ENCODE measurements around the gene SYNE4. TPM values are rescaled to one million over a fixed set of nuclear protein-coding genes. Genes with fewer than 3 reads are reported as not detected.

Gene SYNE4
- total RNA-seq, 1 experiment from 2014 or later: not detected

DNA sequence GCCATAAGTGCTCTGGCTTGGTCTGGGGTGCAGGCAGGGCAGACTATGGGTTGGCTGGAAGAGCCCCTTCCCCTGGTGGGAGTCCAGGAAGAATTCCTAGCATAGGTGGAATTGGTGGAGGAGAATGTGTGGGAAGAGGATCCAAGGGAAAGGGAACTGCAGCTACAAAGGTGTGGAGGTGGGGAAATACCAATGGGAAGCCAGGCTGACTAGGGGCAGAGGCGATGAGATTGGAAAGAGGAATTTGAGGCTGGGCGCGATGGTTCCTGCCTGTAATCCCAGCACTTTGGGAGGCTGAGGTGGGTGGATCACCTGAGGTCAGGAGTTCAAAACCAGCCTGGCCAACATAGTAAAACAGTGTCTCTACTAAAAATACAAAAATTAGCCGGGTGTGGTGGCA, 18.5 kb downstream of the SYNE4 start:
- intact Hi-C loops (cut with micrococcal nuclease; ENCODE audit: unreplicated experiment): no loop called here
- CTCF ChIA-PET: interaction anchor here (0.7 kb wide), 1 partner anchor 313 kb away, joined by 3 read pairs; no protein-coding TSS in a partner anchor
- H3K36me3 ChIP-seq (ENCODE audit: insufficient read depth, low read length, poor library complexity, severe bottlenecking): no peaks in the 10 kb centered on the region
- H3K4me3 ChIP-seq (ENCODE audit: low read depth, low read length, poor library complexity, severe bottlenecking): no peak overlapping the region
- BruUV-seq (replicated peaks): no TSS peak
- no peaks in the 10 kb centered on the region for H3K9me3 ChIP-seq (ENCODE audit: low read depth, low read length, poor library complexity, severe bottlenecking)
- TF ChIP-seq, protein P1, sequence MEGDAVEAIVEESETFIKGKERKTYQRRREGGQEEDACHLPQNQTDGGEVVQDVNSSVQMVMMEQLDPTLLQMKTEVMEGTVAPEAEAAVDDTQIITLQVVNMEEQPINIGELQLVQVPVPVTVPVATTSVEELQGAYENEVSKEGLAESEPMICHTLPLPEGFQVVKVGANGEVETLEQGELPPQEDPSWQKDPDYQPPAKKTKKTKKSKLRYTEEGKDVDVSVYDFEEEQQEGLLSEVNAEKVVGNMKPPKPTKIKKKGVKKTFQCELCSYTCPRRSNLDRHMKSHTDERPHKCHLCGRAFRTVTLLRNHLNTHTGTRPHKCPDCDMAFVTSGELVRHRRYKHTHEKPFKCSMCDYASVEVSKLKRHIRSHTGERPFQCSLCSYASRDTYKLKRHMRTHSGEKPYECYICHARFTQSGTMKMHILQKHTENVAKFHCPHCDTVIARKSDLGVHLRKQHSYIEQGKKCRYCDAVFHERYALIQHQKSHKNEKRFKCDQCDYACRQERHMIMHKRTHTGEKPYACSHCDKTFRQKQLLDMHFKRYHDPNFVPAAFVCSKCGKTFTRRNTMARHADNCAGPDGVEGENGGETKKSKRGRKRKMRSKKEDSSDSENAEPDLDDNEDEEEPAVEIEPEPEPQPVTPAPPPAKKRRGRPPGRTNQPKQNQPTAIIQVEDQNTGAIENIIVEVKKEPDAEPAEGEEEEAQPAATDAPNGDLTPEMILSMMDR (conservative IDR thresholded peaks at IDR 0.05; ENCODE audit: low read depth, low read length): no peak
- no peak for TF ChIP-seq EZH2 (IDR thresholded peaks at IDR 0.05; ENCODE audit: borderline replicate concordance, low read depth, low read length, poor library complexity, severe bottlenecking)
- H3K4me1 ChIP-seq (ENCODE audit: insufficient read depth, low read length, poor library complexity, severe bottlenecking): peaks cover 8% of the 10 kb centered on the region
- H3K27me3 ChIP-seq (replicated peaks; ENCODE audit: insufficient read depth, low read depth, low read length, poor library complexity): peaks cover 7% of the 10 kb centered on the region
- no peak overlapping the region for H3K27ac ChIP-seq (ENCODE audit: low read depth, low read length, poor library complexity, severe bottlenecking)
- no peak for DNase-seq (ENCODE audit: low spot score)
- POLR2A ChIA-PET (ENCODE audit: low non-redundant PET): no interaction called here

DNA sequence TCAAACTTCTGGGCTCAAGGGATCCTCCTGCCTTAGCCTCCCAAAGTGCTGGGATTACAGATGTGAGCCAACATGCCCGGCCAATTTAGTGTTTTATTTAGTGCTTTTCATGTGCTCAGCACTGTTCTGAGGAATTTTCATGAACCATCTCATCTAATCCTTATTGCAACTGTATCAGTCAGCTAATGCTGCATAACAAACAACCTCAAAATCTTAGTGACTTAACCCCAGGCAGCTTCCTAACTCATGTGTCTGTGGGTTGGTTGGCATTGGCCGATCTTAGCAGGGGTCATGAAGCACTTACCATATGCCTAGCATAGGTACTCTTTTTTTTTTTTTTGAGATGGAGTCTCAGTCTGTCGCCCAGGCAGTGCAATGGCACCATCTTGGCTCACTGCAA, 19.8 kb downstream of the SYNE4 start:
- ChIA-PET CTCF (no interaction called here), POLR2A (ENCODE audit: low non-redundant PET) (no interaction called here)
- H3K4me3 ChIP-seq (ENCODE audit: low read depth, low read length, poor library complexity, severe bottlenecking): no peak overlapping the region
- no peak for DNase-seq (ENCODE audit: low spot score)
- no peaks in the 10 kb centered on the region for H3K9me3 ChIP-seq (ENCODE audit: low read depth, low read length, poor library complexity, severe bottlenecking)
- no peak for TF ChIP-seq EZH2 (IDR thresholded peaks at IDR 0.05; ENCODE audit: borderline replicate concordance, low read depth, low read length, poor library complexity, severe bottlenecking)
- TF ChIP-seq, protein P1 (conservative IDR thresholded peaks at IDR 0.05; ENCODE audit: low read depth, low read length): no peak
- no peak overlapping the region for H3K27ac ChIP-seq (ENCODE audit: low read depth, low read length, poor library complexity, severe bottlenecking)
- no peaks in the 10 kb centered on the region for H3K36me3 ChIP-seq (ENCODE audit: insufficient read depth, low read length, poor library complexity, severe bottlenecking)
- H3K27me3 ChIP-seq (replicated peaks; ENCODE audit: insufficient read depth, low read depth, low read length, poor library complexity): peaks cover 7% of the 10 kb centered on the region
- peaks cover 8% of the 10 kb centered on the region for H3K4me1 ChIP-seq (ENCODE audit: insufficient read depth, low read length, poor library complexity, severe bottlenecking)
- no TSS peak for BruUV-seq (replicated peaks)
- intact Hi-C loops (cut with micrococcal nuclease; ENCODE audit: unreplicated experiment): no loop called here

DNA sequence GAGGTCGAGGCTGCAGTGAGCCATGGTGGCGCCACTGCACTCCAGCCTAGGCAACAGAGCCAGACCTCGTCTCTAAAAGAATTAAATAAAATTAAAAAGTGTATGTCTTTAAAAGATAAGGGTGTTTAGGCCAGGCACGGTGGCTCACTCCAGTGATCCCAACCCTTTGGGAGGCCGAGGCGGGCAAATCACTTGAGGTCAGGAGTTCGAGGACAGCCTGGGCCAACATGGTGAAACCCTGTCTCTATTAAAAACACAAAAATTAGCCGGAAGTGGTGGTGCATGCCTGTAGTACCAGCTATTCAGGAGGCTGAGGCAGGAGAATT, 21.1 kb downstream of the SYNE4 start:
- TF ChIP-seq, protein P1 (conservative IDR thresholded peaks at IDR 0.05; ENCODE audit: low read depth, low read length): no peak
- no peak for TF ChIP-seq EZH2 (IDR thresholded peaks at IDR 0.05; ENCODE audit: borderline replicate concordance, low read depth, low read length, poor library complexity, severe bottlenecking)
- intact Hi-C loops (cut with micrococcal nuclease; ENCODE audit: unreplicated experiment): no loop called here
- ChIA-PET CTCF (interaction anchor here (0.7 kb wide), 1 partner anchor 19 kb away, joined by 7 read pairs; no protein-coding TSS in a partner anchor), POLR2A (ENCODE audit: low non-redundant PET) (no interaction called here)
- Histone ChIP-seq H3K4me1 (ENCODE audit: insufficient read depth, low read length, poor library complexity, severe bottlenecking) (peaks cover 8% of the 10 kb centered on the region), H3K27ac (ENCODE audit: low read depth, low read length, poor library complexity, severe bottlenecking) (no peak overlapping the region), H3K9me3 (ENCODE audit: low read depth, low read length, poor library complexity, severe bottlenecking) (no peaks in the 10 kb centered on the region), H3K36me3 (ENCODE audit: insufficient read depth, low read length, poor library complexity, severe bottlenecking) (no peaks in the 10 kb centered on the region), H3K4me3 (ENCODE audit: low read depth, low read length, poor library complexity, severe bottlenecking) (peak overlapping the region; percentile 43), H3K27me3 (replicated peaks; ENCODE audit: insufficient read depth, low read depth, low read length, poor library complexity) (peaks cover 7% of the 10 kb centered on the region)
- BruUV-seq (replicated peaks): no TSS peak
- no peak for DNase-seq (ENCODE audit: low spot score)

All from A673 (cell line).